Measurements from ENCODE around the gene IFNA5. TPM values are rescaled to one million over a fixed set of nuclear protein-coding genes. Genes with fewer than 3 reads are reported as not detected.
A peak's percentile ranks its signal among the peaks of the same experiment; 100 is the strongest.

The IFNA5 gene
- total RNA-seq, 1 donor from 2014 or later: not detected

GRCh38 chr9:21317956-21318923 is 13.1 kb upstream of the IFNA5 start:
- H3K27ac ChIP-seq (ENCODE audit: low read depth, low read length): no peak overlapping the region
- H2AFZ ChIP-seq (ENCODE audit: low read depth, low read length): no peak overlapping the region
- Mint-ChIP-seq H3K27ac (ENCODE audit: unreplicated experiment) (no peak overlapping the region), H3K4me1 (ENCODE audit: low read depth, unreplicated experiment) (peaks cover 3% of the 10 kb centered on the region), H3K9me3 (ENCODE audit: unreplicated experiment) (no peaks in the 10 kb centered on the region), H3K36me3 (ENCODE audit: low read depth, unreplicated experiment) (peaks cover 2% of the 10 kb centered on the region), H3K4me3 (ENCODE audit: unreplicated experiment) (no peak overlapping the region), H3K27me3 (ENCODE audit: low read depth, unreplicated experiment) (peaks cover 6% of the 10 kb centered on the region)
- H3K9ac ChIP-seq (ENCODE audit: low read length): peak overlapping the region; percentile 21
- no peaks in the 10 kb centered on the region for H3K4me1 ChIP-seq (ENCODE audit: insufficient read depth, low read length)
- TF ChIP-seq CTCF (IDR thresholded peaks at IDR 0.05; ENCODE audit: insufficient read depth, low read depth, low read length): peak; percentile 73
- TF ChIP-seq EZH2 (IDR thresholded peaks at IDR 0.05; ENCODE audit: insufficient read depth, low read length): no peak
- no peaks in the 10 kb centered on the region for H3K27me3 ChIP-seq (ENCODE audit: insufficient read depth, low read length)
- FAIRE-seq: peak; percentile 29
- H3K9me3 ChIP-seq (ENCODE audit: insufficient read depth, low read depth, low read length): no peaks in the 10 kb centered on the region
- no peak overlapping the region for H3K4me2 ChIP-seq (ENCODE audit: low read length)
- no peaks in the 10 kb centered on the region for H3K79me2 ChIP-seq (ENCODE audit: insufficient read depth, low read length)
- DNase-seq (ENCODE audit: low read depth): peak; percentile 20
- peaks cover 5% of the 10 kb centered on the region for H3K36me3 ChIP-seq (ENCODE audit: insufficient read depth, low read length)
- no peak overlapping the region for H3K4me3 ChIP-seq (ENCODE audit: insufficient read depth, low read depth, low read length)
- no peaks in the 10 kb centered on the region for H4K20me1 ChIP-seq (ENCODE audit: insufficient read depth, low read length)

- DNase-seq (ENCODE audit: low read depth) (no peak), FAIRE-seq (no peak)
- peaks cover 6% of the 10 kb centered on the region for H3K27me3 Mint-ChIP-seq (ENCODE audit: low read depth, unreplicated experiment)
- no peaks in the 10 kb centered on the region for H3K36me3 Mint-ChIP-seq (ENCODE audit: low read depth, unreplicated experiment)
- Histone ChIP-seq H3K79me2 (ENCODE audit: insufficient read depth, low read length) (no peaks in the 10 kb centered on the region), H3K4me3 (ENCODE audit: insufficient read depth, low read depth, low read length) (no peak overlapping the region), H3K27ac (ENCODE audit: low read depth, low read length) (no peak overlapping the region), H4K20me1 (ENCODE audit: insufficient read depth, low read length) (no peaks in the 10 kb centered on the region), H3K9ac (ENCODE audit: low read length) (no peak overlapping the region), H3K27me3 (ENCODE audit: insufficient read depth, low read length) (no peaks in the 10 kb centered on the region), H3K9me3 (ENCODE audit: insufficient read depth, low read depth, low read length) (no peaks in the 10 kb centered on the region), H3K4me1 (ENCODE audit: insufficient read depth, low read length) (no peaks in the 10 kb centered on the region), H3K36me3 (ENCODE audit: insufficient read depth, low read length) (no peaks in the 10 kb centered on the region), H2AFZ (ENCODE audit: low read depth, low read length) (no peak overlapping the region), H3K4me2 (ENCODE audit: low read length) (no peak overlapping the region)
- H3K4me1 Mint-ChIP-seq (ENCODE audit: low read depth, unreplicated experiment): peaks cover 3% of the 10 kb centered on the region
- H3K27ac Mint-ChIP-seq (ENCODE audit: unreplicated experiment): no peak overlapping the region
- H3K9me3 Mint-ChIP-seq (ENCODE audit: unreplicated experiment): no peaks in the 10 kb centered on the region
- no peak overlapping the region for H3K4me3 Mint-ChIP-seq (ENCODE audit: unreplicated experiment)
- TF ChIP-seq CTCF (IDR thresholded peaks at IDR 0.05; ENCODE audit: insufficient read depth, low read depth, low read length) (no peak), EZH2 (IDR thresholded peaks at IDR 0.05; ENCODE audit: insufficient read depth, low read length) (no peak)
These were observed 11.7 kb upstream of the IFNA5 start for GRCh38 chr9:21316860-21317259.

All from astrocyte (in vitro differentiated cells and primary cell).